OCI-LY3 (cell line): Measurements from ENCODE around the gene SERPINE3.

ENCODE experiments used
- H2AFZ ChIP-seq: fragments of 200-600, 300-600 bp; shearing (Covaris generic); 2 replicates; pipeline ENCODE4 v1.6.0; 2014; ENCODE audit warnings: antibody characterized with exemption, low read depth, low read length
- H3K27ac ChIP-seq: fragments of 200-600, 300-600 bp; sonication (generic); 2 replicates; pipeline ENCODE4 v1.5.1; 2014; ENCODE audit warnings: mild to moderate bottlenecking, low read length, moderate library complexity, mixed read lengths
- H3K27me3 ChIP-seq: fragments of 200-600, 300-600 bp; sonication (generic); 2 replicates; pipeline ENCODE4 v1.6.1; 2014; ENCODE audit warnings: low read depth, low read length, mixed read lengths
- H3K36me3 ChIP-seq: fragments of 200-600, 300-600 bp; sonication (generic); replicated peaks from 2 replicates; pipeline ENCODE3; 2014; ENCODE audit warnings: low read depth, low read length, mixed read lengths
- H3K4me1 ChIP-seq: fragments of 300-600, 200-600 bp; sonication (generic); 2 replicates; pipeline ENCODE4 v1.6.1; 2014; ENCODE audit warnings: low read length, mixed read lengths
- H3K4me2 ChIP-seq: fragments of 200-600, 300-600 bp; sonication (generic); 2 replicates; pipeline ENCODE4 v1.6.1; 2014; ENCODE audit warnings: low read length, mixed read lengths
- H3K4me3 ChIP-seq: fragments of 300-600, 200-600 bp; sonication (generic); 2 replicates; pipeline ENCODE4 v1.5.1; 2014; ENCODE audit warnings: antibody characterized with exemption, mild to moderate bottlenecking, low read length, moderate library complexity
- H3K79me2 ChIP-seq: fragments of 300-600, 200-600 bp; shearing (Covaris generic); 2 replicates; pipeline ENCODE4 v1.6.1; 2014; ENCODE audit warnings: mild to moderate bottlenecking, low read length, mixed read lengths
- H3K9ac ChIP-seq: fragments of 300-600, 200-600 bp; shearing (Covaris generic); 2 replicates; pipeline ENCODE4 v1.6.0; 2014; ENCODE audit warnings: mild to moderate bottlenecking, low read length, moderate library complexity
- H3K9me3 ChIP-seq: fragments of 200-600, 300-600 bp; shearing (Covaris generic); 2 replicates; pipeline ENCODE4 v1.6.1; 2014; ENCODE audit warnings: low read length, mixed read lengths; ENCODE audit not compliant: insufficient read depth
- H4K20me1 ChIP-seq: fragments of 200-600, 300-600 bp; sonication (generic); 2 replicates; pipeline ENCODE4 v1.6.1; 2016; ENCODE audit warnings: low read length, mixed read lengths; ENCODE audit not compliant: insufficient read depth
- EZH2phosphoT487 ChIP-seq: fragments of 200-600 bp; shearing (Covaris generic); IDR thresholded peaks from 2 replicates; pipeline ENCODE4 v1.6.1; 2018; ENCODE audit warnings: antibody characterized with exemption, mixed run types, low read depth
- TF ChIP-seq, protein P1 (sequence below): fragments of 200-600, 300-600 bp; sonication (generic); IDR thresholded peaks from 2 replicates; pipeline ENCODE4 v1.5.1; 2014; ENCODE audit warnings: antibody characterized with exemption, low read length, low read depth

The SERPINE3 gene

DNA sequence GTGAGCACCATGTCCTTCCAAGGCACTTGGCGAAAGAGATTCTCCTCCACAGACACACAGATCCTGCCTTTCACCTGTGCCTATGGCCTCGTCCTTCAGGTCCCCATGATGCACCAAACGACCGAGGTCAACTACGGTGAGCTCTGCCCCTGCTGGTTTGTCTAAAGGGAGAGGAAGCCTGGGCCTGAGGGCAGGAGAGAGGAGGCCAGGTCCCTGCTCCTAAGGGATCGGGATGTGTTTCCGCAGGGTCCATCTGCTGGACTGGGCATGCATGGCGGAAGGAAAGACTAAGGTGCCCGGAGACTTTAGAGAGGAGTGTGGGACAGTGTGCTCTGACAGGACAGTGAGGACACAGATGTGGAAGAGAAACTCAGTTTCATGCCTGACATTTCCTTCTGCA lies 7.6 kb downstream of the SERPINE3 start:
- Histone ChIP-seq H3K9ac (no peak overlapping the region), H3K4me2 (no peak overlapping the region), H3K79me2 (no peaks in the 10 kb centered on the region), H2AFZ (no peak overlapping the region), H3K9me3 (no peaks in the 10 kb centered on the region), H3K4me1 (peaks cover 7% of the 10 kb centered on the region; the same call in 1 of the 2 replicates), H3K27me3 (no peaks in the 10 kb centered on the region), H3K27ac (no peak overlapping the region), H3K36me3 (peaks cover 11% of the 10 kb centered on the region), H3K4me3 (no peak overlapping the region), H4K20me1 (no peaks in the 10 kb centered on the region)
- TF ChIP-seq, protein P1, sequence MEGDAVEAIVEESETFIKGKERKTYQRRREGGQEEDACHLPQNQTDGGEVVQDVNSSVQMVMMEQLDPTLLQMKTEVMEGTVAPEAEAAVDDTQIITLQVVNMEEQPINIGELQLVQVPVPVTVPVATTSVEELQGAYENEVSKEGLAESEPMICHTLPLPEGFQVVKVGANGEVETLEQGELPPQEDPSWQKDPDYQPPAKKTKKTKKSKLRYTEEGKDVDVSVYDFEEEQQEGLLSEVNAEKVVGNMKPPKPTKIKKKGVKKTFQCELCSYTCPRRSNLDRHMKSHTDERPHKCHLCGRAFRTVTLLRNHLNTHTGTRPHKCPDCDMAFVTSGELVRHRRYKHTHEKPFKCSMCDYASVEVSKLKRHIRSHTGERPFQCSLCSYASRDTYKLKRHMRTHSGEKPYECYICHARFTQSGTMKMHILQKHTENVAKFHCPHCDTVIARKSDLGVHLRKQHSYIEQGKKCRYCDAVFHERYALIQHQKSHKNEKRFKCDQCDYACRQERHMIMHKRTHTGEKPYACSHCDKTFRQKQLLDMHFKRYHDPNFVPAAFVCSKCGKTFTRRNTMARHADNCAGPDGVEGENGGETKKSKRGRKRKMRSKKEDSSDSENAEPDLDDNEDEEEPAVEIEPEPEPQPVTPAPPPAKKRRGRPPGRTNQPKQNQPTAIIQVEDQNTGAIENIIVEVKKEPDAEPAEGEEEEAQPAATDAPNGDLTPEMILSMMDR: no peak
- no peak for TF ChIP-seq EZH2phosphoT487

DNA sequence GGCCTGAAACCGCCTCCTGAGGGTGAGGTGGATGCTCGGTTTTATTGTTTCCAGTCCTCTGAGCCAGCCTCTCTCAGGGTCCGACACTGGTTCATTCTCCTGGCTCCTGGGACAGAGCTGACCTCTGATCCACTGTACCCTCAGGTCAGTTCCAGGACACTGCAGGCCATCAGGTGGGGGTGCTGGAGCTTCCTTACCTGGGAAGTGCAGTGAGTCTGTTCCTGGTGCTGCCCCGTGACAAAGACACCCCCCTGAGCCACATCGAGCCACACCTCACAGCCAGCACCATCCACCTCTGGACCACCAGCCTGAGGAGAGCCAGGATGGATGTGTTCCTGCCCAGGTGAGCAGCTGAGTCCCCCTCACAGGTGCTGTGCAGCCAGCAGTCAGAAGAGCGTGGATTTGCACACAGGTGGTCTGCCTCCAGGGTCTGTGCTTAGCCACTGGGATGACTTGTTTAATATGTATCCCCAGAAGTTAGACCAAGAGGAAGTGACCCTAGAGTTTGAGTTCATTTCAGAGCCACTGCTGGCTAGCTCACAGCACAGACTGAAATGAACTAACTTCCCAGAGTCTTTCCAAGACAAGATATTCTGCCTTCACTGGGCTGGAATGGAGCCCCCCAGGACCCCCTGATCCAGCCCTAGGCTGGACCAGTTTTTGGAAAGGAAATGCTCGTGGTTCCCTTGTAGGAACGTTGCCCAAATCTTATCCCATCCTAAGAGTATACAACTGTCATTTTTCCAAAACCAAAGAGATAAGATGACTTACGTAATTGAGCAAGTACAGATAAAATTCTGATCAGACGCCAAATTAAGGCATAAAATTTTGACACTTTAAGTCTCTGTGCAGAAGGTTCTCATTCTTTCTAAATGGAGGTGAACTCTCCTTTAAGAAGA lies 8.8 kb downstream of the SERPINE3 start:
- no peaks in the 10 kb centered on the region for H4K20me1 ChIP-seq
- H2AFZ ChIP-seq: no peak overlapping the region
- no peaks in the 10 kb centered on the region for H3K79me2 ChIP-seq
- H3K4me1 ChIP-seq: peaks cover 7% of the 10 kb centered on the region; the same call in 1 of the 2 replicates
- no peaks in the 10 kb centered on the region for H3K9me3 ChIP-seq
- TF ChIP-seq, protein P1: no peak
- TF ChIP-seq EZH2phosphoT487: no peak
- H3K4me3 ChIP-seq: no peak overlapping the region
- no peak overlapping the region for H3K9ac ChIP-seq
- H3K4me2 ChIP-seq: no peak overlapping the region
- peaks cover 20% of the 10 kb centered on the region for H3K36me3 ChIP-seq
- no peak overlapping the region for H3K27ac ChIP-seq
- H3K27me3 ChIP-seq: no peaks in the 10 kb centered on the region

DNA sequence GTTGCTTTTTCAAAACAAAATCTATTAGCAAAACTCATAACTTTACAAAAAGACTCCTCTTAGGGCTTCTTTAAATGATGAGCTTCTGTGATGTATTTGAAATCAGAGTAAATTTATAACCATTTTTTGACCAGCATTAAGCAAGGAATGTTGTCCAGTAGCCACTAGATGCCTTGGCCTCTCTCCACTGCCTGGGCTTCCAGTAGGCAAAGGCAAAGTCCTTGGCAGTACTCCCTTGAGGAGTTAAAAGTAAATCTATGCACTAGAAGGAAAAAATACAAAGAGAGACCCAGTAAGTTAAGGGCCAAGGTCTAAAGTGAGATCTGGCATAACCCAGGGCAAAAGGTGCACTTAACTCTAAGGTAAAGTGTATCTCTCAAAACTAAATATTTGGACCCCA lies 9.5 kb downstream of the SERPINE3 start:
- no peaks in the 10 kb centered on the region for H3K27me3 ChIP-seq
- no peak overlapping the region for H2AFZ ChIP-seq
- no peak for TF ChIP-seq EZH2phosphoT487
- TF ChIP-seq, protein P1: no peak
- H3K9me3 ChIP-seq: no peaks in the 10 kb centered on the region
- H3K27ac ChIP-seq: no peak overlapping the region
- H3K4me1 ChIP-seq: peaks cover 7% of the 10 kb centered on the region; the same call in 1 of the 2 replicates
- no peak overlapping the region for H3K4me3 ChIP-seq
- H3K4me2 ChIP-seq: no peak overlapping the region
- H3K9ac ChIP-seq: no peak overlapping the region
- no peaks in the 10 kb centered on the region for H3K79me2 ChIP-seq
- peaks cover 23% of the 10 kb centered on the region for H3K36me3 ChIP-seq
- no peaks in the 10 kb centered on the region for H4K20me1 ChIP-seq

DNA sequence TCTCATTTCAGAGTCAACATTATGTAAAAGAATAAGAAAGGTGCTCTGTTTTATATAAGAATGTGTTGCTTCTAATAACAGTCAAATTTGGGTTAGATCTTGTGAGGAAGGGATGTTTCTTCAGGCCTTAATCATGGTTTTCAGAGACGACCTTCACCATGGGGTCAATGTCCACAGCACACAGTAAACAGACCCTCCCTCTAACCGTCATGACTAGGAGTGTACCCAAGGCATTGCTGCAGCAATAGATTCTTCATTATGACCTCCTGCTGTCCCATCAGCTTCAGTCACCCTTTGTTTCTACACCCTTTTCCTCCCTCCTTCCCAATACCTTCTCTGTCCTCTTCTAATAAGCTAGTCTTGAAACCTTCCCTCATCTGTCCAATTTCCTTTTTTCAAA lies 15.7 kb downstream of the SERPINE3 start:
- no peaks in the 10 kb centered on the region for H3K4me1 ChIP-seq
- H2AFZ ChIP-seq: no peak overlapping the region
- peaks cover 48% of the 10 kb centered on the region for H3K36me3 ChIP-seq
- TF ChIP-seq, protein P1: no peak
- TF ChIP-seq EZH2phosphoT487: no peak
- no peaks in the 10 kb centered on the region for H3K27me3 ChIP-seq
- H3K4me2 ChIP-seq: no peak overlapping the region
- H3K4me3 ChIP-seq: no peak overlapping the region
- no peak overlapping the region for H3K27ac ChIP-seq
- H3K79me2 ChIP-seq: no peaks in the 10 kb centered on the region
- H4K20me1 ChIP-seq: peaks cover 4% of the 10 kb centered on the region; the same call in 1 of the 2 replicates
- no peak overlapping the region for H3K9ac ChIP-seq
- H3K9me3 ChIP-seq: no peaks in the 10 kb centered on the region
